Measurements from ENCODE around the gene PRLHR. TPM values are rescaled to one million over a fixed set of nuclear protein-coding genes. Genes with fewer than 3 reads are reported as not detected.

PRLHR gene
- total RNA-seq, 5 donors from 2014 or later (not counting 1 experiment from before 2014, with no cell fraction given), result not detected

GRCh38 chr10:118544401-118544948 lies 51.0 kb downstream of the PRLHR start:
- no peaks in the 10 kb centered on the region for H3K36me3 Mint-ChIP-seq
- no peak overlapping the region for H3K4me3 ChIP-seq (ENCODE audit: control insufficient read depth in 1 of 2, extremely low read depth in 1 of 2, low read length in 1 of 2)
- WGBS (ENCODE audit: insufficient coverage), result 60% methylated on average over 3 of the region's 4 CpGs
- H3K27ac Mint-ChIP-seq, result no peak overlapping the region
- CTCF ChIA-PET, result interaction anchor here in 1 of 2 donors (0.8 kb wide), 1 partner anchor 1048 kb away, joined by 3 read pairs; no protein-coding TSS in a partner anchor
- no peaks in the 10 kb centered on the region for H3K4me1 Mint-ChIP-seq
- POLR2A ChIA-PET, result no interaction called here
- no peaks in the 10 kb centered on the region for H3K36me3 ChIP-seq (ENCODE audit: control insufficient read depth in 2 of 2, extremely low read depth in 1 of 2, insufficient read depth in 1 of 2, low read length in 1 of 2)
- DNase-seq (no peak), ATAC-seq (replicated peaks in 1 of 4) (no peak)
- no peak overlapping the region for H3K4me3 Mint-ChIP-seq
- peaks cover 0 to 4% of the 10 kb centered on the region in 2 experiments for H3K4me1 ChIP-seq (ENCODE audit: control insufficient read depth in 1 of 2, extremely low read depth in 1 of 2, insufficient read depth in 2 of 2, low read length in 2 of 2)
- no peaks in the 10 kb centered on the region for H3K9me3 Mint-ChIP-seq
- H3K27me3 ChIP-seq (replicated peaks in 1 of 2; ENCODE audit: control insufficient read depth in 2 of 2, extremely low read depth in 1 of 2, insufficient read depth in 2 of 2, low read length in 1 of 2), result peaks cover 2 to 34% of the 10 kb centered on the region in 2 experiments
- peaks cover 59 to 60% of the 10 kb centered on the region in 2 donors for H3K27me3 Mint-ChIP-seq
- H3K27ac ChIP-seq (ENCODE audit: low read length), result no peak overlapping the region
- no peaks in the 10 kb centered on the region for H3K9me3 ChIP-seq

GRCh38 chr10:118543714-118544400 lies 51.6 kb downstream of the PRLHR start:
- Mint-ChIP-seq H3K27ac (no peak overlapping the region), H3K27me3 (peaks cover 59 to 66% of the 10 kb centered on the region in 2 donors), H3K4me1 (no peaks in the 10 kb centered on the region), H3K36me3 (no peaks in the 10 kb centered on the region), H3K4me3 (no peak overlapping the region), H3K9me3 (no peaks in the 10 kb centered on the region)
- no peak overlapping the region for H3K4me3 ChIP-seq (ENCODE audit: control insufficient read depth in 1 of 2, extremely low read depth in 1 of 2, low read length in 1 of 2)
- H3K36me3 ChIP-seq (ENCODE audit: control insufficient read depth in 2 of 2, extremely low read depth in 1 of 2, insufficient read depth in 1 of 2, low read length in 1 of 2), result no peaks in the 10 kb centered on the region
- H3K27me3 ChIP-seq (replicated peaks in 1 of 2; ENCODE audit: control insufficient read depth in 2 of 2, extremely low read depth in 1 of 2, insufficient read depth in 2 of 2, low read length in 1 of 2), result peaks cover 2 to 34% of the 10 kb centered on the region in 2 experiments
- peaks cover 0 to 4% of the 10 kb centered on the region in 2 experiments for H3K4me1 ChIP-seq (ENCODE audit: control insufficient read depth in 1 of 2, extremely low read depth in 1 of 2, insufficient read depth in 2 of 2, low read length in 2 of 2)
- CTCF ChIA-PET, result interaction anchor here (0.5 to 1.1 kb wide), 3 partner anchors 10 to 1047 kb away, joined by 3 to 4 read pairs (median 3); no protein-coding TSS in a partner anchor
- H3K27ac ChIP-seq (ENCODE audit: low read length), result no peak overlapping the region
- POLR2A ChIA-PET, result no interaction called here
- H3K9me3 ChIP-seq, result no peaks in the 10 kb centered on the region
- DNase-seq, result peak in 27 of 35 experiments; percentile 9 to 52 (median 25)
- 22% methylated on average over 5 of the region's 13 CpGs for WGBS (ENCODE audit: insufficient coverage)
- ATAC-seq (replicated peaks in 1 of 4), result peak; percentile 48 to 74 (median 67)

GRCh38 chr10:118542745-118543144 lies 52.7 kb downstream of the PRLHR start:
- ChIA-PET CTCF (interaction anchor here in 1 of 2 donors (1.1 kb wide), 1 partner anchor 10 kb away, joined by 4 read pairs; no protein-coding TSS in a partner anchor), POLR2A (no interaction called here)
- ATAC-seq (replicated peaks in 1 of 4), result no peak
- H3K4me3 Mint-ChIP-seq, result no peak overlapping the region
- Histone ChIP-seq H3K9me3 (no peaks in the 10 kb centered on the region), H3K27ac (ENCODE audit: low read length) (no peak overlapping the region), H3K27me3 (replicated peaks in 1 of 2; ENCODE audit: control insufficient read depth in 2 of 2, extremely low read depth in 1 of 2, insufficient read depth in 2 of 2, low read length in 1 of 2) (peaks cover 2 to 34% of the 10 kb centered on the region in 2 experiments), H3K4me3 (ENCODE audit: control insufficient read depth in 1 of 2, extremely low read depth in 1 of 2, low read length in 1 of 2) (no peak overlapping the region), H3K36me3 (ENCODE audit: control insufficient read depth in 2 of 2, extremely low read depth in 1 of 2, insufficient read depth in 1 of 2, low read length in 1 of 2) (no peaks in the 10 kb centered on the region), H3K4me1 (ENCODE audit: control insufficient read depth in 1 of 2, extremely low read depth in 1 of 2, insufficient read depth in 2 of 2, low read length in 2 of 2) (peaks cover 0 to 4% of the 10 kb centered on the region in 2 experiments)
- no peak for DNase-seq
- no peaks in the 10 kb centered on the region for H3K9me3 Mint-ChIP-seq
- no peaks in the 10 kb centered on the region for H3K36me3 Mint-ChIP-seq
- H3K27me3 Mint-ChIP-seq, result peaks cover 57 to 60% of the 10 kb centered on the region in 2 donors
- WGBS (ENCODE audit: insufficient coverage), result no CpG with 5 or more reads among the region's 1 CpG
- no peaks in the 10 kb centered on the region for H3K4me1 Mint-ChIP-seq
- no peak overlapping the region for H3K27ac Mint-ChIP-seq

- H3K4me1 Mint-ChIP-seq, result no peaks in the 10 kb centered on the region
- CTCF ChIA-PET, result no interaction called here
Measured at GRCh38 chr10:118542205-118542604, 53.2 kb downstream of the PRLHR start.

GRCh38 chr10:118541718-118542117 lies 53.7 kb downstream of the PRLHR start:
- Mint-ChIP-seq H3K36me3 (no peaks in the 10 kb centered on the region), H3K4me1 (no peaks in the 10 kb centered on the region), H3K27me3 (peaks cover 56 to 60% of the 10 kb centered on the region in 2 donors), H3K27ac (no peak overlapping the region), H3K4me3 (no peak overlapping the region), H3K9me3 (no peaks in the 10 kb centered on the region)
- Histone ChIP-seq H3K4me3 (ENCODE audit: control insufficient read depth in 1 of 2, extremely low read depth in 1 of 2, low read length in 1 of 2) (no peak overlapping the region), H3K4me1 (ENCODE audit: control insufficient read depth in 1 of 2, extremely low read depth in 1 of 2, insufficient read depth in 2 of 2, low read length in 2 of 2) (peaks cover 0 to 4% of the 10 kb centered on the region in 2 experiments), H3K36me3 (ENCODE audit: control insufficient read depth in 2 of 2, extremely low read depth in 1 of 2, insufficient read depth in 1 of 2, low read length in 1 of 2) (no peaks in the 10 kb centered on the region), H3K27me3 (replicated peaks in 1 of 2; ENCODE audit: control insufficient read depth in 2 of 2, extremely low read depth in 1 of 2, insufficient read depth in 2 of 2, low read length in 1 of 2) (peaks cover 2 to 33% of the 10 kb centered on the region in 2 experiments), H3K9me3 (no peaks in the 10 kb centered on the region), H3K27ac (ENCODE audit: low read length) (no peak overlapping the region)
- ChIA-PET CTCF (no interaction called here), POLR2A (no interaction called here)
- DNase-seq (no peak), ATAC-seq (replicated peaks in 1 of 4) (no peak)
- WGBS (ENCODE audit: insufficient coverage), result no CpG with 5 or more reads among the region's 3 CpGs

More at GRCh38 chr10:118542205-118542604, 53.2 kb downstream of the PRLHR start:
- H3K36me3 Mint-ChIP-seq, result no peaks in the 10 kb centered on the region
- H3K4me1 ChIP-seq (ENCODE audit: control insufficient read depth in 1 of 2, extremely low read depth in 1 of 2, insufficient read depth in 2 of 2, low read length in 2 of 2), result peaks cover 0 to 4% of the 10 kb centered on the region in 2 experiments
- H3K36me3 ChIP-seq (ENCODE audit: control insufficient read depth in 2 of 2, extremely low read depth in 1 of 2, insufficient read depth in 1 of 2, low read length in 1 of 2), result no peaks in the 10 kb centered on the region
- H3K27me3 ChIP-seq (replicated peaks in 1 of 2; ENCODE audit: control insufficient read depth in 2 of 2, extremely low read depth in 1 of 2, insufficient read depth in 2 of 2, low read length in 1 of 2), result peaks cover 2 to 34% of the 10 kb centered on the region in 2 experiments
- H3K27ac ChIP-seq (ENCODE audit: low read length), result no peak overlapping the region
- peaks cover 57 to 60% of the 10 kb centered on the region in 2 donors for H3K27me3 Mint-ChIP-seq
- POLR2A ChIA-PET, result no interaction called here
- no peaks in the 10 kb centered on the region for H3K9me3 ChIP-seq
- DNase-seq (no peak), ATAC-seq (replicated peaks in 1 of 4) (no peak)
- WGBS (ENCODE audit: insufficient coverage), result no CpG with 5 or more reads among the region's 1 CpG
- no peak overlapping the region for H3K27ac Mint-ChIP-seq
- no peak overlapping the region for H3K4me3 ChIP-seq (ENCODE audit: control insufficient read depth in 1 of 2, extremely low read depth in 1 of 2, low read length in 1 of 2)
- no peaks in the 10 kb centered on the region for H3K9me3 Mint-ChIP-seq
- no peak overlapping the region for H3K4me3 Mint-ChIP-seq
